HepG2 (cell line): ENCODE measurements around the gene NBR1. TPM values are rescaled to one million over a fixed set of nuclear protein-coding genes. Genes with fewer than 3 reads are reported as not detected.
A peak's percentile ranks its signal among the peaks of the same experiment; 100 is the strongest.

Experiments used
- AGO2 ChIP-seq: fragments of 200-400 bp; formaldehyde crosslinking; optimal IDR thresholded peaks from 2 replicates; pipeline ENCODE3; 2017; ENCODE audit warnings: mild to moderate bottlenecking, low read depth, low read length, moderate library complexity
- ARHGAP35 ChIP-seq: sonication (generic); formaldehyde crosslinking; IDR thresholded peaks from 2 replicates; pipeline ENCODE4 v1.9.0; 2022; ENCODE audit warnings: mild to moderate bottlenecking, inconsistent platforms, moderate library complexity, missing genetic modification reagents, borderline replicate concordance
- ARNT2 ChIP-seq: sonication (generic); formaldehyde crosslinking; IDR thresholded peaks from 2 replicates; pipeline ENCODE4 v1.8.0; 2022; ENCODE audit warnings: mild to moderate bottlenecking, low read depth, missing genetic modification reagents, moderate library complexity
- HDAC6 ChIP-seq: fragments of 200-600 bp; sonication (generic); IDR thresholded peaks from 2 replicates; pipeline ENCODE4 v1.7.0; 2017; ENCODE audit warnings: mild to moderate bottlenecking, antibody characterized with exemption, low read length, low read depth
- IRX3 ChIP-seq: sonication (generic); formaldehyde crosslinking; IDR thresholded peaks from 2 replicates; pipeline ENCODE4 v1.8.1; 2023; ENCODE audit warnings: mild to moderate bottlenecking, low read depth, missing genetic modification reagents, borderline replicate concordance
- MZF1 ChIP-seq: sonication (generic); formaldehyde crosslinking; IDR thresholded peaks from 2 replicates; pipeline ENCODE4 v1.8.1; 2023; ENCODE audit warnings: mild to moderate bottlenecking, missing genetic modification reagents, borderline replicate concordance
- U2AF1 ChIP-seq: fragments of 200-400 bp; formaldehyde crosslinking; optimal IDR thresholded peaks from 2 replicates; pipeline ENCODE3; 2017; ENCODE audit warnings: mild to moderate bottlenecking, low read depth, low read length
- ZNF296 ChIP-seq: sonication (generic); formaldehyde crosslinking; conservative IDR thresholded peaks from 2 replicates; pipeline ENCODE4 v1.5.0; 2020; ENCODE audit warnings: mild to moderate bottlenecking, missing genetic modification reagents
- ZNF431 ChIP-seq: sonication (generic); formaldehyde crosslinking; IDR thresholded peaks from 2 replicates; pipeline ENCODE4 v1.9.0; 2022; ENCODE audit warnings: missing genetic modification reagents, low read depth, mild to moderate bottlenecking, borderline replicate concordance
- ZNF563 ChIP-seq: sonication (generic); formaldehyde crosslinking; IDR thresholded peaks from 2 replicates; pipeline ENCODE4 v1.8.0; 2022; ENCODE audit warnings: mild to moderate bottlenecking, moderate library complexity, missing genetic modification reagents
- ZNF841 ChIP-seq: sonication (generic); formaldehyde crosslinking; IDR thresholded peaks from 2 replicates; pipeline ENCODE4 v1.8.1; 2023; ENCODE audit warnings: missing genetic modification reagents, borderline replicate concordance
- polyA plus RNA-seq, 8 experiments: library from polyadenylated mRNA; depleted of rRNA in 3 of 8; stranded (reverse) in 7 of 8; unstranded in 1 of 8; fragments of >200 nt; fragmentation: Illumina TruSeq in 4 of 8; extraction: Trizol in 4 of 8; gene quantifications; 2 replicates each; pipeline versions ENCODE4 v1.2.1 to v1.2.3, GENCODE V29; 2011 to 2016; ENCODE audit warnings: low read depth in 4 of 8, missing spikeins in 1 of 8, mixed read lengths in 1 of 8; ENCODE audit not compliant: insufficient read depth in 1 of 8
- total RNA-seq, 5 experiments: library from RNA; depleted of rRNA; stranded (reverse); fragments of >200 nt; fragmentation: Illumina TruSeq; extraction: Trizol; gene quantifications; 2 replicates each; pipeline ENCODE4 v1.2.3, GENCODE V29; 2016; ENCODE audit warnings: low read depth in 1 of 5
- TF ChIP-seq, protein P1 (sequence below): sonication (generic); formaldehyde crosslinking; IDR thresholded peaks from 2 replicates; pipeline ENCODE4 v1.9.0; 2021; ENCODE audit warnings: mild to moderate bottlenecking, missing genetic modification reagents
- TF ChIP-seq, protein P2 (sequence below): IDR thresholded peaks from 2 replicates; pipeline ENCODE4 v1.6.1; 2016; ENCODE audit warnings: low read depth, control low read depth
- TF ChIP-seq, protein P3 (sequence below): sonication (generic); formaldehyde crosslinking; IDR thresholded peaks from 2 replicates; pipeline ENCODE4 v1.4.0; 2020; ENCODE audit warnings: low read depth, mild to moderate bottlenecking, missing genetic modification reagents
- TF ChIP-seq, protein P4 (sequence below): IDR thresholded peaks from 2 replicates; pipeline ENCODE4 v1.6.1; 2012; ENCODE audit warnings: low read depth, low read length, improper control_type of control experiment
- TF ChIP-seq, protein P5 (sequence below): sonication (generic); formaldehyde crosslinking; IDR thresholded peaks from 2 replicates; pipeline ENCODE4 v1.5.1; 2020; ENCODE audit warnings: missing genetic modification reagents, mild to moderate bottlenecking, borderline replicate concordance

The NBR1 gene
- total and polyA plus RNA-seq, 2 of the 13 experiments (the other 11 are each of a cell fraction or from before 2014, with no cell fraction given), result 51.7 to 121 TPM

DNA sequence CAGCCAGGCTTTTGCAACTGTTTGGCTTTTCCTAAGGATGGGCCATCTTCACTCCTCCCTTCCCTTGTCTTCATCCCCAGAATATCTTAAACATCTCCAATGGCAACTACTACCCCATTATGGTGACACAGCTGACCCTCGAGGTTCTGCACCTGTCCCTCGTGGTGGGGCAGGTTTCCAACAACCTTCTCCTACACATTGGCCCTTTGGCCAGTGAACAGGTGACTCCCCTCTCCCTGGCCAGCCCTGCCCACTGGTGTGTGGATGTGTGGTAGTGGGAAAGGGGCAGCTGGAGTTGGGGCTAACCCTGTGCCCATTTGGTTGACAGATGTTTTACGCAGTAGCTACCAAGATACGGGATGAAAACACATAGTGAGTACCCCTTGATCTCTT is 45.4 kb downstream of the NBR1 start (continued):
- TF ChIP-seq, protein P1, sequence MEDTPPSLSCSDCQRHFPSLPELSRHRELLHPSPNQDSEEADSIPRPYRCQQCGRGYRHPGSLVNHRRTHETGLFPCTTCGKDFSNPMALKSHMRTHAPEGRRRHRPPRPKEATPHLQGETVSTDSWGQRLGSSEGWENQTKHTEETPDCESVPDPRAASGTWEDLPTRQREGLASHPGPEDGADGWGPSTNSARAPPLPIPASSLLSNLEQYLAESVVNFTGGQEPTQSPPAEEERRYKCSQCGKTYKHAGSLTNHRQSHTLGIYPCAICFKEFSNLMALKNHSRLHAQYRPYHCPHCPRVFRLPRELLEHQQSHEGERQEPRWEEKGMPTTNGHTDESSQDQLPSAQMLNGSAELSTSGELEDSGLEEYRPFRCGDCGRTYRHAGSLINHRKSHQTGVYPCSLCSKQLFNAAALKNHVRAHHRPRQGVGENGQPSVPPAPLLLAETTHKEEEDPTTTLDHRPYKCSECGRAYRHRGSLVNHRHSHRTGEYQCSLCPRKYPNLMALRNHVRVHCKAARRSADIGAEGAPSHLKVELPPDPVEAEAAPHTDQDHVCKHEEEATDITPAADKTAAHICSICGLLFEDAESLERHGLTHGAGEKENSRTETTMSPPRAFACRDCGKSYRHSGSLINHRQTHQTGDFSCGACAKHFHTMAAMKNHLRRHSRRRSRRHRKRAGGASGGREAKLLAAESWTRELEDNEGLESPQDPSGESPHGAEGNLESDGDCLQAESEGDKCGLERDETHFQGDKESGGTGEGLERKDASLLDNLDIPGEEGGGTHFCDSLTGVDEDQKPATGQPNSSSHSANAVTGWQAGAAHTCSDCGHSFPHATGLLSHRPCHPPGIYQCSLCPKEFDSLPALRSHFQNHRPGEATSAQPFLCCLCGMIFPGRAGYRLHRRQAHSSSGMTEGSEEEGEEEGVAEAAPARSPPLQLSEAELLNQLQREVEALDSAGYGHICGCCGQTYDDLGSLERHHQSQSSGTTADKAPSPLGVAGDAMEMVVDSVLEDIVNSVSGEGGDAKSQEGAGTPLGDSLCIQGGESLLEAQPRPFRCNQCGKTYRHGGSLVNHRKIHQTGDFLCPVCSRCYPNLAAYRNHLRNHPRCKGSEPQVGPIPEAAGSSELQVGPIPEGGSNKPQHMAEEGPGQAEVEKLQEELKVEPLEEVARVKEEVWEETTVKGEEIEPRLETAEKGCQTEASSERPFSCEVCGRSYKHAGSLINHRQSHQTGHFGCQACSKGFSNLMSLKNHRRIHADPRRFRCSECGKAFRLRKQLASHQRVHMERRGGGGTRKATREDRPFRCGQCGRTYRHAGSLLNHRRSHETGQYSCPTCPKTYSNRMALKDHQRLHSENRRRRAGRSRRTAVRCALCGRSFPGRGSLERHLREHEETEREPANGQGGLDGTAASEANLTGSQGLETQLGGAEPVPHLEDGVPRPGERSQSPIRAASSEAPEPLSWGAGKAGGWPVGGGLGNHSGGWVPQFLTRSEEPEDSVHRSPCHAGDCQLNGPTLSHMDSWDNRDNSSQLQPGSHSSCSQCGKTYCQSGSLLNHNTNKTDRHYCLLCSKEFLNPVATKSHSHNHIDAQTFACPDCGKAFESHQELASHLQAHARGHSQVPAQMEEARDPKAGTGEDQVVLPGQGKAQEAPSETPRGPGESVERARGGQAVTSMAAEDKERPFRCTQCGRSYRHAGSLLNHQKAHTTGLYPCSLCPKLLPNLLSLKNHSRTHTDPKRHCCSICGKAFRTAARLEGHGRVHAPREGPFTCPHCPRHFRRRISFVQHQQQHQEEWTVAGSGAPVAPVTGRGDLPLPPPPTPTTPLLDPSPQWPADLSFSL (CRISPR knock-in tag), result no peak
- TF ChIP-seq ARNT2 (CRISPR knock-in tag) (peak; percentile 34; the same call in 1 of the 2 replicates), U2AF1 (no peak), IRX3 (CRISPR knock-in tag) (peak; percentile 44; the same call in 1 of the 2 replicates), ZNF431 (no peak), ARHGAP35 (peak; percentile 38; the same call in 1 of the 2 replicates), ZNF841 (CRISPR knock-in tag) (no peak), MZF1 (CRISPR knock-in tag) (no peak), HDAC6 (no peak), AGO2 (no peak), ZNF563 (no peak), ZNF296 (no peak)
- TF ChIP-seq, protein P2, sequence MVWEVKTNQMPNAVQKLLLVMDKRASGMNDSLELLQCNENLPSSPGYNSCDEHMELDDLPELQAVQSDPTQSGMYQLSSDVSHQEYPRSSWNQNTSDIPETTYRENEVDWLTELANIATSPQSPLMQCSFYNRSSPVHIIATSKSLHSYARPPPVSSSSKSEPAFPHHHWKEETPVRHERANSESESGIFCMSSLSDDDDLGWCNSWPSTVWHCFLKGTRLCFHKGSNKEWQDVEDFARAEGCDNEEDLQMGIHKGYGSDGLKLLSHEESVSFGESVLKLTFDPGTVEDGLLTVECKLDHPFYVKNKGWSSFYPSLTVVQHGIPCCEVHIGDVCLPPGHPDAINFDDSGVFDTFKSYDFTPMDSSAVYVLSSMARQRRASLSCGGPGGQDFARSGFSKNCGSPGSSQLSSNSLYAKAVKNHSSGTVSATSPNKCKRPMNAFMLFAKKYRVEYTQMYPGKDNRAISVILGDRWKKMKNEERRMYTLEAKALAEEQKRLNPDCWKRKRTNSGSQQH (CRISPR knock-in tag), result no peak
- TF ChIP-seq, protein P3, sequence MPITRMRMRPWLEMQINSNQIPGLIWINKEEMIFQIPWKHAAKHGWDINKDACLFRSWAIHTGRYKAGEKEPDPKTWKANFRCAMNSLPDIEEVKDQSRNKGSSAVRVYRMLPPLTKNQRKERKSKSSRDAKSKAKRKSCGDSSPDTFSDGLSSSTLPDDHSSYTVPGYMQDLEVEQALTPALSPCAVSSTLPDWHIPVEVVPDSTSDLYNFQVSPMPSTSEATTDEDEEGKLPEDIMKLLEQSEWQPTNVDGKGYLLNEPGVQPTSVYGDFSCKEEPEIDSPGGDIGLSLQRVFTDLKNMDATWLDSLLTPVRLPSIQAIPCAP (CRISPR knock-in tag), result no peak
- TF ChIP-seq, protein P4, sequence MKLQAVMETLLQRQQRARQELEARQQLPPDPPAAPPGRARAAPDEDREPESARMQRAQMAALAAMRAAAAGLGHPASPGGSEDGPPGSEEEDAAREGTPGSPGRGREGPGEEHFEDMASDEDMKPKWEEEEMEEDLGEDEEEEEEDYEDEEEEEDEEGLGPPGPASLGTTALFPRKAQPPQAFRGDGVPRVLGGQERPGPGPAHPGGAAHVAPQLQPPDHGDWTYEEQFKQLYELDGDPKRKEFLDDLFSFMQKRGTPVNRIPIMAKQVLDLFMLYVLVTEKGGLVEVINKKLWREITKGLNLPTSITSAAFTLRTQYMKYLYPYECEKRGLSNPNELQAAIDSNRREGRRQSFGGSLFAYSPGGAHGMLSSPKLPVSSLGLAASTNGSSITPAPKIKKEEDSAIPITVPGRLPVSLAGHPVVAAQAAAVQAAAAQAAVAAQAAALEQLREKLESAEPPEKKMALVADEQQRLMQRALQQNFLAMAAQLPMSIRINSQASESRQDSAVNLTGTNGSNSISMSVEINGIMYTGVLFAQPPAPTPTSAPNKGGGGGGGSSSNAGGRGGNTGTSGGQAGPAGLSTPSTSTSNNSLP, result no peak
- TF ChIP-seq, protein P5, sequence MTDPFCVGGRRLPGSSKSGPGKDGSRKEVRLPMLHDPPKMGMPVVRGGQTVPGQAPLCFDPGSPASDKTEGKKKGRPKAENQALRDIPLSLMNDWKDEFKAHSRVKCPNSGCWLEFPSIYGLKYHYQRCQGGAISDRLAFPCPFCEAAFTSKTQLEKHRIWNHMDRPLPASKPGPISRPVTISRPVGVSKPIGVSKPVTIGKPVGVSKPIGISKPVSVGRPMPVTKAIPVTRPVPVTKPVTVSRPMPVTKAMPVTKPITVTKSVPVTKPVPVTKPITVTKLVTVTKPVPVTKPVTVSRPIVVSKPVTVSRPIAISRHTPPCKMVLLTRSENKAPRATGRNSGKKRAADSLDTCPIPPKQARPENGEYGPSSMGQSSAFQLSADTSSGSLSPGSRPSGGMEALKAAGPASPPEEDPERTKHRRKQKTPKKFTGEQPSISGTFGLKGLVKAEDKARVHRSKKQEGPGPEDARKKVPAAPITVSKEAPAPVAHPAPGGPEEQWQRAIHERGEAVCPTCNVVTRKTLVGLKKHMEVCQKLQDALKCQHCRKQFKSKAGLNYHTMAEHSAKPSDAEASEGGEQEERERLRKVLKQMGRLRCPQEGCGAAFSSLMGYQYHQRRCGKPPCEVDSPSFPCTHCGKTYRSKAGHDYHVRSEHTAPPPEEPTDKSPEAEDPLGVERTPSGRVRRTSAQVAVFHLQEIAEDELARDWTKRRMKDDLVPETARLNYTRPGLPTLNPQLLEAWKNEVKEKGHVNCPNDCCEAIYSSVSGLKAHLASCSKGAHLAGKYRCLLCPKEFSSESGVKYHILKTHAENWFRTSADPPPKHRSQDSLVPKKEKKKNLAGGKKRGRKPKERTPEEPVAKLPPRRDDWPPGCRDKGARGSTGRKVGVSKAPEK (CRISPR knock-in tag), result no peak
